NCI-H748 (cell line): ENCODE measurements around the gene TIFAB.
A peak's percentile ranks its signal among the peaks of the same experiment; 100 is the strongest.
"Not testable (repeated sequence)": the region's sequence is repeated elsewhere in the genome, so short reads cannot be mapped to it uniquely, and the experiment has no call there.

Experiments used
- DNase-seq: peaks from one replicate; lab custom pipeline; 2025; ENCODE audit not compliant: unreplicated experiment; lab: John Stamatoyannopoulos, UW

TIFAB gene

GRCh38 chr5:135452321-135453030 is at the start of gene TIFAB:
Gene TIFAB (minus strand): TSS chr5:135452351. CDS start chr5:135449939, 2,412 bp downstream.
- DNase-seq = no peak

GRCh38 chr5:135498637-135498995 is 46.5 kb upstream of the TIFAB start:
- peak; percentile 59 for DNase-seq

GRCh38 chr5:135497971-135498636 is 46.0 kb upstream of the TIFAB start:
- DNase-seq = peak; percentile 65

GRCh38 chr5:135495531-135495930 is 43.4 kb upstream of the TIFAB start:
- DNase-seq = not testable (repeated sequence)

GRCh38 chr5:135494196-135494595 is 42.0 kb upstream of the TIFAB start:
- DNase-seq = no peak

GRCh38 chr5:135493406-135494180 is 41.4 kb upstream of the TIFAB start:
- no peak for DNase-seq

GRCh38 chr5:135492319-135492626 is 40.1 kb upstream of the TIFAB start:
- peak; percentile 72 for DNase-seq

- DNase-seq = peak; percentile 98
These were observed 39.6 kb upstream of the TIFAB start for GRCh38 chr5:135491552-135492318.

- DNase-seq = no peak
These were observed 38.9 kb upstream of the TIFAB start for GRCh38 chr5:135491038-135491551.

GRCh38 chr5:135490245-135491037 is 38.3 kb upstream of the TIFAB start:
- no peak for DNase-seq

GRCh38 chr5:135489466-135490244 is 37.5 kb upstream of the TIFAB start:
- DNase-seq = peak; percentile 91

- DNase-seq = peak; percentile 98
These were observed 36.7 kb upstream of the TIFAB start for GRCh38 chr5:135488727-135489465.

- peak; percentile 10 for DNase-seq
These were observed 35.8 kb upstream of the TIFAB start for GRCh38 chr5:135487839-135488514.

- DNase-seq = no peak
These were observed 34.9 kb upstream of the TIFAB start for GRCh38 chr5:135487037-135487395.

- DNase-seq = no peak
These were observed 34.2 kb upstream of the TIFAB start for GRCh38 chr5:135486131-135487036.

- DNase-seq = peak; percentile 17
These were observed 32.5 kb upstream of the TIFAB start for GRCh38 chr5:135484674-135485086.

- DNase-seq = no peak
These were observed 31.1 kb upstream of the TIFAB start for GRCh38 chr5:135483254-135483653.
